Astrocyte (in vitro differentiated cells and primary cell): ENCODE data around the gene ERMAP. TPM values are rescaled to one million over a fixed set of nuclear protein-coding genes. Genes with fewer than 3 reads are reported as not detected.

ENCODE experiments used
- DNase-seq: peaks from one replicate; pipeline ENCODE4 v3.0.0-alpha.2; 2010; ENCODE audit warnings: low read depth
- FAIRE-seq: peaks from 2 replicates; lab custom pipeline; 2011; peaks lifted over from hg19 to GRCh38; lab: Jason Lieb, UNC
- H2AFZ ChIP-seq: 2 replicates; pipeline ENCODE4 v1.6.0; 2012; ENCODE audit warnings: low read depth, low read length, inconsistent platforms
- H3K27ac ChIP-seq: 2 replicates; pipeline ENCODE4 v1.5.1; 2011; ENCODE audit warnings: low read depth, low read length, inconsistent platforms
- H3K27me3 ChIP-seq: 2 replicates; pipeline ENCODE4 v1.6.0; 2011; ENCODE audit warnings: low read length, inconsistent platforms; ENCODE audit not compliant: insufficient read depth
- H3K36me3 ChIP-seq: 2 replicates; pipeline ENCODE4 v1.5.1; 2011; ENCODE audit warnings: low read length, inconsistent platforms; ENCODE audit not compliant: insufficient read depth
- H3K4me1 ChIP-seq: 2 replicates; pipeline ENCODE4 v1.5.1; 2011; ENCODE audit warnings: low read length, inconsistent platforms; ENCODE audit not compliant: insufficient read depth
- H3K4me2 ChIP-seq: 2 replicates; pipeline ENCODE4 v1.6.0; 2012; ENCODE audit warnings: low read length, inconsistent platforms
- H3K4me3 ChIP-seq: 2 replicates; pipeline ENCODE4 v1.5.1; 2011; ENCODE audit warnings: low read depth, mild to moderate bottlenecking, low read length, inconsistent platforms; ENCODE audit not compliant: insufficient read depth
- H3K79me2 ChIP-seq: 2 replicates; pipeline ENCODE4 v1.6.0; 2012; ENCODE audit warnings: mild to moderate bottlenecking, low read length, inconsistent platforms; ENCODE audit not compliant: insufficient read depth
- H3K9ac ChIP-seq: 2 replicates; pipeline ENCODE4 v1.6.0; 2012; ENCODE audit warnings: mild to moderate bottlenecking, low read length, inconsistent platforms
- H3K9me3 ChIP-seq: 2 replicates; pipeline ENCODE4 v1.5.1; 2012; ENCODE audit warnings: low read depth, mild to moderate bottlenecking, low read length, inconsistent platforms; ENCODE audit not compliant: insufficient read depth
- H4K20me1 ChIP-seq: 2 replicates; pipeline ENCODE4 v1.6.0; 2012; ENCODE audit warnings: low read length, inconsistent platforms; ENCODE audit not compliant: insufficient read depth
- H3K27ac Mint-ChIP-seq: one replicate; pipeline ENCODE4 v1.8.0; 2021; ENCODE audit warnings: mild to moderate bottlenecking, mixed read lengths; ENCODE audit not compliant: unreplicated experiment
- H3K27me3 Mint-ChIP-seq: one replicate; pipeline ENCODE4 v1.8.0; 2021; ENCODE audit warnings: low read depth, mixed read lengths; ENCODE audit not compliant: unreplicated experiment
- H3K36me3 Mint-ChIP-seq: one replicate; pipeline ENCODE4 v1.8.0; 2021; ENCODE audit warnings: low read depth, mixed read lengths; ENCODE audit not compliant: unreplicated experiment
- H3K4me1 Mint-ChIP-seq: one replicate; pipeline ENCODE4 v1.8.0; 2021; ENCODE audit warnings: low read depth, mixed read lengths; ENCODE audit not compliant: unreplicated experiment
- H3K4me3 Mint-ChIP-seq: one replicate; pipeline ENCODE4 v1.8.0; 2021; ENCODE audit warnings: mild to moderate bottlenecking, moderate library complexity, mixed read lengths; ENCODE audit not compliant: unreplicated experiment
- H3K9me3 Mint-ChIP-seq: one replicate; pipeline ENCODE4 v1.8.0; 2021; ENCODE audit warnings: mild to moderate bottlenecking, mixed read lengths; ENCODE audit not compliant: unreplicated experiment
- CTCF ChIP-seq: IDR thresholded peaks from 2 replicates; pipeline ENCODE4 v1.5.1; 2011; ENCODE audit warnings: low read depth, mild to moderate bottlenecking, inconsistent platforms, low read length, moderate library complexity; ENCODE audit not compliant: insufficient read depth
- EZH2 ChIP-seq: IDR thresholded peaks from 2 replicates; pipeline ENCODE4 v1.6.1; 2012; ENCODE audit warnings: mild to moderate bottlenecking, low read length, inconsistent platforms; ENCODE audit not compliant: insufficient read depth
- total RNA-seq: library from RNA; stranded (reverse); gene quantifications from 2 replicates; pipeline ENCODE4 v1.2.1, GENCODE V29; 2021

Gene ERMAP
- total RNA-seq, 1 donor from 2014 or later, result 8.9 TPM

GRCh38 chr1:42877380-42877779 lies 60.5 kb downstream of the ERMAP start:
- no peak overlapping the region for H3K27ac ChIP-seq
- no peak overlapping the region for H3K9ac ChIP-seq
- DNase-seq (no peak), FAIRE-seq (no peak)
- no peaks in the 10 kb centered on the region for H4K20me1 ChIP-seq
- H3K27me3 Mint-ChIP-seq, result no peaks in the 10 kb centered on the region
- peaks cover 3% of the 10 kb centered on the region for H3K9me3 ChIP-seq
- H2AFZ ChIP-seq, result no peak overlapping the region
- no peaks in the 10 kb centered on the region for H3K79me2 ChIP-seq
- H3K4me3 ChIP-seq, result no peak overlapping the region
- no peaks in the 10 kb centered on the region for H3K36me3 Mint-ChIP-seq
- H3K4me2 ChIP-seq, result no peak overlapping the region
- no peak for TF ChIP-seq CTCF
- TF ChIP-seq EZH2, result no peak
- H3K27me3 ChIP-seq, result peaks cover 17% of the 10 kb centered on the region
- H3K27ac Mint-ChIP-seq, result no peak overlapping the region
- H3K4me1 Mint-ChIP-seq, result no peaks in the 10 kb centered on the region
- no peaks in the 10 kb centered on the region for H3K4me1 ChIP-seq
- peaks cover 5% of the 10 kb centered on the region for H3K9me3 Mint-ChIP-seq
- no peak overlapping the region for H3K4me3 Mint-ChIP-seq
- no peaks in the 10 kb centered on the region for H3K36me3 ChIP-seq

- Histone ChIP-seq H3K9me3 (peaks cover 3% of the 10 kb centered on the region), H3K36me3 (no peaks in the 10 kb centered on the region), H3K27ac (no peak overlapping the region), H3K4me2 (no peak overlapping the region), H3K9ac (no peak overlapping the region), H3K27me3 (peaks cover 17% of the 10 kb centered on the region), H3K4me3 (no peak overlapping the region), H3K4me1 (no peaks in the 10 kb centered on the region), H2AFZ (no peak overlapping the region), H4K20me1 (no peaks in the 10 kb centered on the region), H3K79me2 (no peaks in the 10 kb centered on the region)
- peaks cover 1% of the 10 kb centered on the region for H3K27me3 Mint-ChIP-seq
- DNase-seq (no peak), FAIRE-seq (no peak)
- no peaks in the 10 kb centered on the region for H3K9me3 Mint-ChIP-seq
- H3K36me3 Mint-ChIP-seq, result no peaks in the 10 kb centered on the region
- no peak for TF ChIP-seq CTCF
- H3K4me3 Mint-ChIP-seq, result no peak overlapping the region
- no peak overlapping the region for H3K27ac Mint-ChIP-seq
- H3K4me1 Mint-ChIP-seq, result no peaks in the 10 kb centered on the region
Measured at GRCh38 chr1:42880384-42880783, 63.5 kb downstream of the ERMAP start.

GRCh38 chr1:42886046-42886739 lies 69.3 kb downstream of the ERMAP start:
- H3K9me3 Mint-ChIP-seq, result no peaks in the 10 kb centered on the region
- TF ChIP-seq EZH2, result no peak
- no peak for TF ChIP-seq CTCF

More at GRCh38 chr1:42886046-42886739, 69.3 kb downstream of the ERMAP start:
- Histone ChIP-seq H3K4me2 (no peak overlapping the region), H3K4me1 (no peaks in the 10 kb centered on the region), H3K27ac (no peak overlapping the region), H3K36me3 (no peaks in the 10 kb centered on the region), H3K79me2 (no peaks in the 10 kb centered on the region), H3K9ac (no peak overlapping the region), H3K27me3 (peaks cover 2% of the 10 kb centered on the region), H3K4me3 (no peak overlapping the region), H3K9me3 (no peaks in the 10 kb centered on the region), H4K20me1 (no peaks in the 10 kb centered on the region), H2AFZ (no peak overlapping the region)
- Mint-ChIP-seq H3K27ac (no peak overlapping the region), H3K4me1 (no peaks in the 10 kb centered on the region), H3K27me3 (peaks cover 12% of the 10 kb centered on the region), H3K36me3 (peaks cover 1% of the 10 kb centered on the region), H3K4me3 (no peak overlapping the region)
- DNase-seq (no peak), FAIRE-seq (no peak)
